HepG2 (cell line): ENCODE results near the gene RFC1. TPM values are rescaled to one million over a fixed set of nuclear protein-coding genes. Genes with fewer than 3 reads are reported as not detected.

ENCODE experiments used
- BATF2 ChIP-seq: sonication (generic); formaldehyde crosslinking; IDR thresholded peaks from 2 replicates; pipeline ENCODE4 v1.8.0; 2022; ENCODE audit warnings: mild to moderate bottlenecking, missing genetic modification reagents, moderate library complexity
- DNMT1 ChIP-seq: sonication (generic); formaldehyde crosslinking; IDR thresholded peaks from 2 replicates; pipeline ENCODE4 v1.5.1; 2020; ENCODE audit warnings: mild to moderate bottlenecking, missing genetic modification reagents
- ETV6 ChIP-seq: sonication (generic); formaldehyde crosslinking; conservative IDR thresholded peaks from 2 replicates; pipeline ENCODE4 v1.4.0; 2020; ENCODE audit warnings: missing genetic modification reagents
- FOXK2 ChIP-seq: fragments of 450-650 bp; IDR thresholded peaks from 2 replicates; pipeline ENCODE4 v1.6.1; 2016
- GZF1 ChIP-seq: sonication (generic); formaldehyde crosslinking; IDR thresholded peaks from 2 replicates; pipeline ENCODE4 v1.5.1; 2020; ENCODE audit warnings: mild to moderate bottlenecking, missing genetic modification reagents
- HMG20A ChIP-seq: IDR thresholded peaks from 2 replicates; pipeline ENCODE4 v1.6.1; 2016; ENCODE audit warnings: borderline replicate concordance
- HNF1B ChIP-seq: sonication (generic); formaldehyde crosslinking; IDR thresholded peaks from 2 replicates; pipeline ENCODE4 v1.5.1; 2020; ENCODE audit warnings: mild to moderate bottlenecking, moderate library complexity, missing genetic modification reagents
- HNRNPUL1 ChIP-seq: fragments of 200-400 bp; formaldehyde crosslinking; IDR thresholded peaks from 2 replicates; pipeline ENCODE4 v1.6.1; 2017; ENCODE audit warnings: low read depth, mild to moderate bottlenecking, low read length, moderate library complexity
- IKZF1 ChIP-seq: fragments of 450-650 bp; IDR thresholded peaks from 2 replicates; pipeline ENCODE4 v1.7.1; 2016
- IRF1 ChIP-seq: sonication (generic); formaldehyde crosslinking; IDR thresholded peaks from 2 replicates; pipeline ENCODE4 v1.4.0; 2020; ENCODE audit warnings: low read depth, mild to moderate bottlenecking, missing genetic modification reagents
- MIER2 ChIP-seq: IDR thresholded peaks from 2 replicates; pipeline ENCODE4 v1.6.1; 2016; ENCODE audit warnings: missing biosample characterization, missing genetic modification reagents
- MZF1 ChIP-seq: sonication (generic); formaldehyde crosslinking; IDR thresholded peaks from 2 replicates; pipeline ENCODE4 v1.8.1; 2023; ENCODE audit warnings: mild to moderate bottlenecking, missing genetic modification reagents, borderline replicate concordance
- NCOA2 ChIP-seq: sonication (generic); formaldehyde crosslinking; IDR thresholded peaks from 2 replicates; pipeline ENCODE4 v1.8.0; 2022; ENCODE audit warnings: inconsistent platforms
- PBX3 ChIP-seq: sonication (generic); formaldehyde crosslinking; IDR thresholded peaks from 2 replicates; pipeline ENCODE4 v1.8.1; 2023; ENCODE audit warnings: missing genetic modification reagents, inconsistent platforms, borderline replicate concordance
- PRDM4 ChIP-seq: sonication (generic); formaldehyde crosslinking; IDR thresholded peaks from 2 replicates; pipeline ENCODE4 v1.9.0; 2021; ENCODE audit warnings: missing genetic modification reagents, borderline replicate concordance
- RBM39 ChIP-seq: fragments of 200-400 bp; formaldehyde crosslinking; IDR thresholded peaks from one replicate; pipeline ENCODE4 v1.6.1; 2018; ENCODE audit warnings: antibody characterized with exemption, mild to moderate bottlenecking, low read depth, low read length; ENCODE audit not compliant: poor library complexity, severe bottlenecking
- SRSF1 ChIP-seq: fragments of 200-400 bp; formaldehyde crosslinking; optimal IDR thresholded peaks from 2 replicates; pipeline ENCODE3; 2017; ENCODE audit warnings: mild to moderate bottlenecking, low read depth, low read length, moderate library complexity
- TEAD3 ChIP-seq: optimal IDR thresholded peaks from 2 replicates; pipeline ENCODE3; 2016; ENCODE audit warnings: borderline replicate concordance
- ZNF17 ChIP-seq: sonication (generic); formaldehyde crosslinking; IDR thresholded peaks from 2 replicates; pipeline ENCODE4 v1.5.0; 2020; ENCODE audit warnings: mild to moderate bottlenecking, missing genetic modification reagents
- ZNF20 ChIP-seq: sonication (generic); formaldehyde crosslinking; IDR thresholded peaks from 2 replicates; pipeline ENCODE4 v1.4.0; 2020; ENCODE audit warnings: mild to moderate bottlenecking, moderate library complexity, missing genetic modification reagents
- ZNF350 ChIP-seq: sonication (generic); formaldehyde crosslinking; IDR thresholded peaks from 2 replicates; pipeline ENCODE4 v1.4.0; 2020; ENCODE audit warnings: mild to moderate bottlenecking, low read depth, missing genetic modification reagents, borderline replicate concordance
- ZNF816 ChIP-seq: sonication (generic); formaldehyde crosslinking; IDR thresholded peaks from 2 replicates; pipeline ENCODE4 v1.8.0; 2022; ENCODE audit warnings: missing genetic modification reagents, mild to moderate bottlenecking, borderline replicate concordance
- ZZZ3 ChIP-seq: sonication (generic); formaldehyde crosslinking; IDR thresholded peaks from 2 replicates; pipeline ENCODE4 v1.4.0; 2020; ENCODE audit warnings: missing genetic modification reagents, mild to moderate bottlenecking, borderline replicate concordance
- polyA plus RNA-seq, 8 experiments: library from polyadenylated mRNA; depleted of rRNA in 3 of 8; stranded (reverse) in 7 of 8; unstranded in 1 of 8; fragments of >200 nt; fragmentation: Illumina TruSeq in 4 of 8; extraction: Trizol in 4 of 8; gene quantifications; 2 replicates each; pipeline versions ENCODE4 v1.2.1 to v1.2.3, GENCODE V29; 2011 to 2016; ENCODE audit warnings: low read depth in 4 of 8, missing spikeins in 1 of 8, mixed read lengths in 1 of 8; ENCODE audit not compliant: insufficient read depth in 1 of 8
- total RNA-seq, 5 experiments: library from RNA; depleted of rRNA; stranded (reverse); fragments of >200 nt; fragmentation: Illumina TruSeq; extraction: Trizol; gene quantifications; 2 replicates each; pipeline ENCODE4 v1.2.3, GENCODE V29; 2016; ENCODE audit warnings: low read depth in 1 of 5

Gene RFC1
- total and polyA plus RNA-seq, 2 of the 13 experiments (the other 11 are each of a cell fraction or from before 2014, with no cell fraction given) = 15.9 to 78.8 TPM

- TF ChIP-seq PBX3 (CRISPR knock-in tag) = no peak
- TF ChIP-seq DNMT1 (CRISPR knock-in tag) = no peak
- TF ChIP-seq BATF2 (CRISPR knock-in tag) = no peak
- no peak for TF ChIP-seq SRSF1
- TF ChIP-seq HNRNPUL1 = no peak
- TF ChIP-seq FOXK2 = peak; percentile 66; the same call in 1 of the 2 replicates
- TF ChIP-seq HMG20A = peak; percentile 86; the same call in 1 of the 2 replicates
- TF ChIP-seq ZNF17 (CRISPR knock-in tag) = no peak
- TF ChIP-seq ETV6 (CRISPR knock-in tag) = no peak
- TF ChIP-seq MIER2 (CRISPR knock-in tag) = peak; percentile 29; the same call in 1 of the 2 replicates
- TF ChIP-seq IKZF1 = no peak
- no peak for TF ChIP-seq ZZZ3
- TF ChIP-seq MZF1 (CRISPR knock-in tag) = no peak
- TF ChIP-seq RBM39 = no peak
- TF ChIP-seq GZF1 (CRISPR knock-in tag) = no peak
- TF ChIP-seq IRF1 (CRISPR knock-in tag) = no peak
- peak; percentile 92; the same call in 1 of the 2 replicates for TF ChIP-seq NCOA2 (CRISPR knock-in tag)
- peak; percentile 36 for TF ChIP-seq TEAD3
- TF ChIP-seq HNF1B = peak; percentile 82
- no peak for TF ChIP-seq PRDM4 (CRISPR knock-in tag)
- no peak for TF ChIP-seq ZNF816 (CRISPR knock-in tag)
- no peak for TF ChIP-seq ZNF350 (CRISPR knock-in tag)
- TF ChIP-seq ZNF20 (CRISPR knock-in tag) = no peak
These were observed 25.0 kb downstream of the RFC1 start (continued) for GRCh38 chr4:39341075-39341725.
